ENCODE data around the gene UNKL. TPM values are rescaled to one million over a fixed set of nuclear protein-coding genes. Genes with fewer than 3 reads are reported as not detected.

Gene UNKL
- total RNA-seq, 1 donor from 2014 or later: 144 TPM

- H3K27ac ChIP-seq: no peak overlapping the region
- H3K4me3 ChIP-seq: no peak overlapping the region
- TF ChIP-seq CTCF (IDR thresholded peaks at IDR 0.05): no peak
- intact Hi-C loops (cut with DNase I): no loop called here
- H3K36me3 ChIP-seq: peaks cover 43 to 59% of the 10 kb centered on the region in 2 donors
- no peak for DNase-seq (ENCODE audit: low spot score in 2 of 2)
- H3K27me3 ChIP-seq: no peaks in the 10 kb centered on the region
- no peaks in the 10 kb centered on the region for H3K4me1 ChIP-seq
- peaks cover 0 to 4% of the 10 kb centered on the region in 2 donors for H3K9me3 ChIP-seq
Observed at GRCh38 chr16:1325673-1326371, 88.7 kb downstream of the UNKL start.

- Histone ChIP-seq H3K27me3 (no peaks in the 10 kb centered on the region), H3K27ac (no peak overlapping the region), H3K36me3 (peaks cover 48 to 65% of the 10 kb centered on the region in 2 donors), H3K9me3 (peaks cover 0 to under 1% of the 10 kb centered on the region in 2 donors), H3K4me3 (no peak overlapping the region), H3K4me1 (no peaks in the 10 kb centered on the region)
- TF ChIP-seq CTCF (IDR thresholded peaks at IDR 0.05): no peak
- no peak for DNase-seq (ENCODE audit: low spot score in 2 of 2)
- intact Hi-C loops (cut with DNase I): no loop called here
Observed at GRCh38 chr16:1325261-1325660, 89.2 kb downstream of the UNKL start.

GRCh38 chr16:1324286-1324826 is 90.1 kb downstream of the UNKL start:
- peaks cover 57 to 74% of the 10 kb centered on the region in 2 donors for H3K36me3 ChIP-seq
- H3K27ac ChIP-seq: no peak overlapping the region
- no peak for TF ChIP-seq CTCF (IDR thresholded peaks at IDR 0.05)
- DNase-seq (ENCODE audit: low spot score in 2 of 2): no peak
- no peaks in the 10 kb centered on the region for H3K4me1 ChIP-seq
- no peak overlapping the region for H3K4me3 ChIP-seq
- H3K9me3 ChIP-seq: no peaks in the 10 kb centered on the region
- intact Hi-C loops (cut with DNase I): no loop called here
- H3K27me3 ChIP-seq: no peaks in the 10 kb centered on the region

GRCh38 chr16:1323296-1324239 is 90.9 kb downstream of the UNKL start:
- DNase-seq (ENCODE audit: low spot score in 2 of 2): no peak
- H3K27me3 ChIP-seq: no peaks in the 10 kb centered on the region
- intact Hi-C loops (cut with DNase I): no loop called here
- no peak overlapping the region for H3K27ac ChIP-seq
- no peak overlapping the region for H3K4me3 ChIP-seq
- H3K9me3 ChIP-seq: no peaks in the 10 kb centered on the region
- peaks cover 65 to 82% of the 10 kb centered on the region in 2 donors for H3K36me3 ChIP-seq
- no peaks in the 10 kb centered on the region for H3K4me1 ChIP-seq
- TF ChIP-seq CTCF (IDR thresholded peaks at IDR 0.05): no peak

GRCh38 chr16:1322407-1322806 is 92.1 kb downstream of the UNKL start:
- DNase-seq (ENCODE audit: low spot score in 2 of 2): no peak
- intact Hi-C loops (cut with DNase I): no loop called here
- H3K27me3 ChIP-seq: no peaks in the 10 kb centered on the region
- H3K4me1 ChIP-seq: no peaks in the 10 kb centered on the region
- H3K27ac ChIP-seq: no peak overlapping the region
- no peak for TF ChIP-seq CTCF (IDR thresholded peaks at IDR 0.05)
- no peaks in the 10 kb centered on the region for H3K9me3 ChIP-seq
- no peak overlapping the region for H3K4me3 ChIP-seq
- H3K36me3 ChIP-seq: peaks cover 77 to 93% of the 10 kb centered on the region in 2 donors

All from ascending aorta (tissue), 2 donors.